Measurements from ENCODE around the gene ARPC2. TPM values are rescaled to one million over a fixed set of nuclear protein-coding genes. Genes with fewer than 3 reads are reported as not detected.

Gene ARPC2
- total RNA-seq, 1 experiment from 2014 or later, result 187 TPM

DNA sequence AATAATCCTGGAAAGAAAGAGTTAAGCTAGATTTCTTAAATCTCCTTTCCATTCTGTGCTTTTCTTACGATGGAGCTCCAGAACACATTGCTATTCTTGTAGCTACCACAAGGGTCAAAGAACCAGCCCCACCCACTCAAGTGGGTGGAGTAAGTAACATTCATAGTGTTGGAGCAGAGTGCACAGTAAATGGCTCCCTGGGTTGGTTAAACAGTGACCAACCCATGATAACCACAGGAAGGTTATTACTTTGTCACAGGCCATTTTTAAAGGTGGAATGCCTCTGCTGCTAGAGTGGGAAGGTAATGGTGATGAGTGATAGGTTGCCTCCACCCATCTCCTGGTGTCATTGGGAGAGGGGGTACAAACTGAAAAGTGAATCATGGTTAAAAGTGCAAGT, 13.9 kb downstream of the ARPC2 start:
- POLR2A ChIA-PET, result no interaction called here
- peak overlapping the region; percentile 50; the same call in 1 of the 2 replicates for H3K4me2 ChIP-seq (ENCODE audit: low read length)
- TF ChIP-seq CBX3 (IDR thresholded peaks at IDR 0.05; ENCODE audit: low read depth), result 0 out of 2 replicates have a peak, but pooled peaks have one; percentile 14
- peak; percentile 49; the same call in 1 of the 2 replicates for TF ChIP-seq EGR1 (IDR thresholded peaks at IDR 0.05; ENCODE audit: low read depth)
- TF ChIP-seq, protein P1, sequence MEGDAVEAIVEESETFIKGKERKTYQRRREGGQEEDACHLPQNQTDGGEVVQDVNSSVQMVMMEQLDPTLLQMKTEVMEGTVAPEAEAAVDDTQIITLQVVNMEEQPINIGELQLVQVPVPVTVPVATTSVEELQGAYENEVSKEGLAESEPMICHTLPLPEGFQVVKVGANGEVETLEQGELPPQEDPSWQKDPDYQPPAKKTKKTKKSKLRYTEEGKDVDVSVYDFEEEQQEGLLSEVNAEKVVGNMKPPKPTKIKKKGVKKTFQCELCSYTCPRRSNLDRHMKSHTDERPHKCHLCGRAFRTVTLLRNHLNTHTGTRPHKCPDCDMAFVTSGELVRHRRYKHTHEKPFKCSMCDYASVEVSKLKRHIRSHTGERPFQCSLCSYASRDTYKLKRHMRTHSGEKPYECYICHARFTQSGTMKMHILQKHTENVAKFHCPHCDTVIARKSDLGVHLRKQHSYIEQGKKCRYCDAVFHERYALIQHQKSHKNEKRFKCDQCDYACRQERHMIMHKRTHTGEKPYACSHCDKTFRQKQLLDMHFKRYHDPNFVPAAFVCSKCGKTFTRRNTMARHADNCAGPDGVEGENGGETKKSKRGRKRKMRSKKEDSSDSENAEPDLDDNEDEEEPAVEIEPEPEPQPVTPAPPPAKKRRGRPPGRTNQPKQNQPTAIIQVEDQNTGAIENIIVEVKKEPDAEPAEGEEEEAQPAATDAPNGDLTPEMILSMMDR (IDR thresholded peaks at IDR 0.05 in 2 of 3, conservative IDR thresholded peaks at IDR 0.05 in 1 of 3; ENCODE audit: borderline replicate concordance in 1 of 3, insufficient read depth in 1 of 3, low read depth in 2 of 3, low read length in 2 of 3), result peak in 2 of 3 experiments; percentile 50; a peak in 4 of 6 replicates
- no peak for TF ChIP-seq FOSL1 (IDR thresholded peaks at IDR 0.05; ENCODE audit: low read depth)
- H3K9me3 ChIP-seq (ENCODE audit: control insufficient read depth in 1 of 2, insufficient read depth in 1 of 2, low read depth in 1 of 2, low read length in 2 of 2), result no peaks in the 10 kb centered on the region
- RAD21 ChIA-PET (ENCODE audit: low non-redundant PET in 1 of 2, low total read pairs in 2 of 2, uncharacterized antibody in 2 of 2, unreplicated experiment in 2 of 2), result interaction anchor here in 1 of 2 experiments (0.7 kb wide), 1 partner anchor 401 kb away, joined by 4 read pairs; no protein-coding TSS in a partner anchor
- H3K4me3 ChIP-seq (replicated peaks in 1 of 2; ENCODE audit: low read depth in 1 of 2, low read length in 2 of 2), result no peak overlapping the region
- no peak overlapping the region for H3K9ac ChIP-seq (ENCODE audit: low read length)
- DNase-seq (ENCODE audit: low read depth, low spot score) (no peak), ATAC-seq (peak; percentile 90)
- peak overlapping the region; percentile 22 for H3K27ac ChIP-seq (ENCODE audit: low read depth, low read length)
- peaks cover 26 to 30% of the 10 kb centered on the region in 2 experiments for H3K4me1 ChIP-seq (ENCODE audit: control insufficient read depth in 1 of 2, insufficient read depth in 2 of 2, low read length in 2 of 2)
- H3K9me2 ChIP-seq (ENCODE audit: insufficient read depth), result no peaks in the 10 kb centered on the region
- peaks cover 50 to 51% of the 10 kb centered on the region in 2 experiments; a peak in 3 of 4 replicates for H3K36me3 ChIP-seq (ENCODE audit: control insufficient read depth in 1 of 2, insufficient read depth in 2 of 2, low read length in 2 of 2)
- peaks cover 47% of the 10 kb centered on the region for H3K79me2 ChIP-seq (ENCODE audit: insufficient read depth, low read length)
- H4K20me1 ChIP-seq (ENCODE audit: insufficient read depth), result no peaks in the 10 kb centered on the region
- no peaks in the 10 kb centered on the region for H3K27me3 ChIP-seq (ENCODE audit: insufficient read depth, low read length)
- BruUV-seq (replicated peaks), result no TSS peak
- CTCF ChIA-PET, result interaction anchor here (1.4 kb wide), 1 partner anchor 15 kb away, joined by 4 read pairs; no protein-coding TSS in a partner anchor
- intact Hi-C loops (cut with micrococcal nuclease), result no loop called here
- H2AFZ ChIP-seq (ENCODE audit: low read depth, low read length, poor library complexity, severe bottlenecking), result no peak overlapping the region

DNA sequence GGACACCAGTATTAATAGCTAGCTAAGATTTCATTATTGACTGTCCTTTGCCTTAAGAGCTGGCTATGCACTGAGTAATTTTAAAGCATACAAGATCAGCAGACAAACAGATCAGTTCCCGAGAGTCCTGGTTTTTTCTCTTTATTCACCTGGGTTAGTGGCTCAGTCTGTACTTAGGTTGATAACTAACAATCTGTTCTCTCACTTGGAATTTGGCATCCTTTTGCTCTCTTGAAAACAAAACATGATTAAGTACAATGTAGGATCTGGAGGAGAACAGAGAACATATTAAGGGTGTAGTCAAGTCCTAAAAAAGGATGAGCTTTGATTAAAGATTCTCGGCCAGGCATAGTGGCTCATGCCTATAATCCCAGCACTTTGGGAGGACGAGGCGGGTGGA, 16.6 kb downstream of the ARPC2 start:
- ATAC-seq (no peak), DNase-seq (ENCODE audit: low read depth, low spot score) (no peak)
- H2AFZ ChIP-seq (ENCODE audit: low read depth, low read length, poor library complexity, severe bottlenecking), result no peak overlapping the region
- ChIA-PET POLR2A (no interaction called here), RAD21 (ENCODE audit: low non-redundant PET in 1 of 2, low total read pairs in 2 of 2, uncharacterized antibody in 2 of 2, unreplicated experiment in 2 of 2) (no interaction called here), CTCF (no interaction called here)
- no peak overlapping the region for H3K27ac ChIP-seq (ENCODE audit: low read depth, low read length)
- intact Hi-C loops (cut with micrococcal nuclease), result no loop called here
- H3K9me2 ChIP-seq (ENCODE audit: insufficient read depth), result no peaks in the 10 kb centered on the region
- peaks cover 33% of the 10 kb centered on the region for H3K79me2 ChIP-seq (ENCODE audit: insufficient read depth, low read length)
- H3K9ac ChIP-seq (ENCODE audit: low read length), result no peak overlapping the region
- H3K27me3 ChIP-seq (ENCODE audit: insufficient read depth, low read length), result no peaks in the 10 kb centered on the region
- no peaks in the 10 kb centered on the region for H4K20me1 ChIP-seq (ENCODE audit: insufficient read depth)
- H3K4me1 ChIP-seq (ENCODE audit: control insufficient read depth in 1 of 2, insufficient read depth in 2 of 2, low read length in 2 of 2), result peaks cover 25 to 26% of the 10 kb centered on the region in 2 experiments
- H3K9me3 ChIP-seq (ENCODE audit: control insufficient read depth in 1 of 2, insufficient read depth in 1 of 2, low read depth in 1 of 2, low read length in 2 of 2), result no peaks in the 10 kb centered on the region
- H3K4me3 ChIP-seq (replicated peaks in 1 of 2; ENCODE audit: low read depth in 1 of 2, low read length in 2 of 2), result no peak overlapping the region
- BruUV-seq (replicated peaks), result no TSS peak
- H3K4me2 ChIP-seq (ENCODE audit: low read length), result no peak overlapping the region
- peaks cover 53 to 57% of the 10 kb centered on the region in 2 experiments for H3K36me3 ChIP-seq (ENCODE audit: control insufficient read depth in 1 of 2, insufficient read depth in 2 of 2, low read length in 2 of 2)
- TF ChIP-seq, protein P2, sequence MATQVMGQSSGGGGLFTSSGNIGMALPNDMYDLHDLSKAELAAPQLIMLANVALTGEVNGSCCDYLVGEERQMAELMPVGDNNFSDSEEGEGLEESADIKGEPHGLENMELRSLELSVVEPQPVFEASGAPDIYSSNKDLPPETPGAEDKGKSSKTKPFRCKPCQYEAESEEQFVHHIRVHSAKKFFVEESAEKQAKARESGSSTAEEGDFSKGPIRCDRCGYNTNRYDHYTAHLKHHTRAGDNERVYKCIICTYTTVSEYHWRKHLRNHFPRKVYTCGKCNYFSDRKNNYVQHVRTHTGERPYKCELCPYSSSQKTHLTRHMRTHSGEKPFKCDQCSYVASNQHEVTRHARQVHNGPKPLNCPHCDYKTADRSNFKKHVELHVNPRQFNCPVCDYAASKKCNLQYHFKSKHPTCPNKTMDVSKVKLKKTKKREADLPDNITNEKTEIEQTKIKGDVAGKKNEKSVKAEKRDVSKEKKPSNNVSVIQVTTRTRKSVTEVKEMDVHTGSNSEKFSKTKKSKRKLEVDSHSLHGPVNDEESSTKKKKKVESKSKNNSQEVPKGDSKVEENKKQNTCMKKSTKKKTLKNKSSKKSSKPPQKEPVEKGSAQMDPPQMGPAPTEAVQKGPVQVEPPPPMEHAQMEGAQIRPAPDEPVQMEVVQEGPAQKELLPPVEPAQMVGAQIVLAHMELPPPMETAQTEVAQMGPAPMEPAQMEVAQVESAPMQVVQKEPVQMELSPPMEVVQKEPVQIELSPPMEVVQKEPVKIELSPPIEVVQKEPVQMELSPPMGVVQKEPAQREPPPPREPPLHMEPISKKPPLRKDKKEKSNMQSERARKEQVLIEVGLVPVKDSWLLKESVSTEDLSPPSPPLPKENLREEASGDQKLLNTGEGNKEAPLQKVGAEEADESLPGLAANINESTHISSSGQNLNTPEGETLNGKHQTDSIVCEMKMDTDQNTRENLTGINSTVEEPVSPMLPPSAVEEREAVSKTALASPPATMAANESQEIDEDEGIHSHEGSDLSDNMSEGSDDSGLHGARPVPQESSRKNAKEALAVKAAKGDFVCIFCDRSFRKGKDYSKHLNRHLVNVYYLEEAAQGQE (IDR thresholded peaks at IDR 0.05; ENCODE audit: low read depth), result no peak
- no peak for TF ChIP-seq ZNF274 (IDR thresholded peaks at IDR 0.05; ENCODE audit: low read depth, low read length)
- no peak for TF ChIP-seq EGR1 (IDR thresholded peaks at IDR 0.05; ENCODE audit: low read depth)
- no peak for TF ChIP-seq SP1 (IDR thresholded peaks at IDR 0.05; ENCODE audit: low read depth)
- TF ChIP-seq, protein P3, sequence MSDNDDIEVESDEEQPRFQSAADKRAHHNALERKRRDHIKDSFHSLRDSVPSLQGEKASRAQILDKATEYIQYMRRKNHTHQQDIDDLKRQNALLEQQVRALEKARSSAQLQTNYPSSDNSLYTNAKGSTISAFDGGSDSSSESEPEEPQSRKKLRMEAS (IDR thresholded peaks at IDR 0.05), result no peak
- TF ChIP-seq EZH2phosphoT487 (IDR thresholded peaks at IDR 0.05; ENCODE audit: borderline replicate concordance), result no peak
- TF ChIP-seq CEBPB (IDR thresholded peaks at IDR 0.05; ENCODE audit: low read depth), result no peak
- TF ChIP-seq YY1 (IDR thresholded peaks at IDR 0.05; ENCODE audit: extremely low read depth, insufficient replicate concordance, low read depth, low read length), result no peak
- TF ChIP-seq ELF1 (IDR thresholded peaks at IDR 0.05; ENCODE audit: borderline replicate concordance, low read depth), result no peak
- TF ChIP-seq, protein P4, sequence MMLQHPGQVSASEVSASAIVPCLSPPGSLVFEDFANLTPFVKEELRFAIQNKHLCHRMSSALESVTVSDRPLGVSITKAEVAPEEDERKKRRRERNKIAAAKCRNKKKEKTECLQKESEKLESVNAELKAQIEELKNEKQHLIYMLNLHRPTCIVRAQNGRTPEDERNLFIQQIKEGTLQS (IDR thresholded peaks at IDR 0.05), result no peak
- TF ChIP-seq CBX3 (IDR thresholded peaks at IDR 0.05; ENCODE audit: low read depth), result no peak

Data from HCT116 (cell line).